OCI-LY3 (cell line): Measurements from ENCODE around the gene CHD8.

ENCODE experiments used
- EZH2phosphoT487 ChIP-seq: fragments of 200-600 bp; shearing (Covaris generic); IDR thresholded peaks from 2 replicates; pipeline ENCODE4 v1.6.1; 2018; ENCODE audit warnings: antibody characterized with exemption, mixed run types, low read depth
- TF ChIP-seq, protein P1 (sequence below): fragments of 200-600, 300-600 bp; sonication (generic); IDR thresholded peaks from 2 replicates; pipeline ENCODE4 v1.5.1; 2014; ENCODE audit warnings: antibody characterized with exemption, low read length, low read depth

DNA sequence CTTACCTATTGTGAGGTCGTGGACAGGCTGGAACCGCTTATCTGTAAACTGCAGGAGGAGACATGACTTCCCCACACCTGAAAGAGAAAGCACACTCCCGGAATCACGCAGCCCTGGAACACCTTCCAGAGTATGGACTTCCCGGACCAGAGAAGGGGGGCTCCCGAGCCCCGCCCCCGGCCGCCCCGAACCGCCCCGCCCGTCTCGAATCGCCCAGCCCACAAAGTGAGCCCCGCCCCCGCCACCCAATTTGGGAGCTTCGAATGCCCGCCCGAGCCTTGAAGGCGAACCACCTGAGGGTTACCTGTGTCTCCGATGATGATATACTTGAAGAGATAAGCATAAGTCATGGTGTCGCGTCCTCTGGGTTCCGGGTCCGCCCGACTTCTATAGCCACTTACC is 20.6 kb upstream of the CHD8 start:
- TF ChIP-seq, protein P1, sequence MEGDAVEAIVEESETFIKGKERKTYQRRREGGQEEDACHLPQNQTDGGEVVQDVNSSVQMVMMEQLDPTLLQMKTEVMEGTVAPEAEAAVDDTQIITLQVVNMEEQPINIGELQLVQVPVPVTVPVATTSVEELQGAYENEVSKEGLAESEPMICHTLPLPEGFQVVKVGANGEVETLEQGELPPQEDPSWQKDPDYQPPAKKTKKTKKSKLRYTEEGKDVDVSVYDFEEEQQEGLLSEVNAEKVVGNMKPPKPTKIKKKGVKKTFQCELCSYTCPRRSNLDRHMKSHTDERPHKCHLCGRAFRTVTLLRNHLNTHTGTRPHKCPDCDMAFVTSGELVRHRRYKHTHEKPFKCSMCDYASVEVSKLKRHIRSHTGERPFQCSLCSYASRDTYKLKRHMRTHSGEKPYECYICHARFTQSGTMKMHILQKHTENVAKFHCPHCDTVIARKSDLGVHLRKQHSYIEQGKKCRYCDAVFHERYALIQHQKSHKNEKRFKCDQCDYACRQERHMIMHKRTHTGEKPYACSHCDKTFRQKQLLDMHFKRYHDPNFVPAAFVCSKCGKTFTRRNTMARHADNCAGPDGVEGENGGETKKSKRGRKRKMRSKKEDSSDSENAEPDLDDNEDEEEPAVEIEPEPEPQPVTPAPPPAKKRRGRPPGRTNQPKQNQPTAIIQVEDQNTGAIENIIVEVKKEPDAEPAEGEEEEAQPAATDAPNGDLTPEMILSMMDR: no peak
- no peak for TF ChIP-seq EZH2phosphoT487
